WTC11 (cell line): ENCODE data around the gene NHERF2. TPM values are rescaled to one million over a fixed set of nuclear protein-coding genes. Genes with fewer than 3 reads are reported as not detected.

Source experiments
- ATAC-seq: fragments of 200-7000 bp; cut with Tn5 transposase; 2 replicates; pipeline ENCODE4 v1.10.0; 2021; ENCODE audit warnings: mild to moderate bottlenecking, moderate library complexity
- CTCF ChIA-PET: fragments of 300-600 bp; sonication (Branson Sonifier 250); formaldehyde crosslinking; loops from one replicate; lab custom pipeline; 2021; ENCODE audit warnings: antibody characterized with exemption; lab: Charles Lee
- POLR2A ChIA-PET: fragments of 350-600 bp; sonication (Branson Sonifier 250); formaldehyde crosslinking; loops from one replicate; lab custom pipeline; 2021; ENCODE audit warnings: antibody characterized with exemption; lab: Charles Lee
- DNase-seq: peaks from one replicate; pipeline ENCODE4 v3.0.0; 2021; ENCODE audit warnings: low spot score
- H3K27ac Mint-ChIP-seq: 2 replicates; pipeline ENCODE4 v1.8.0; 2021; ENCODE audit warnings: mixed read lengths
- H3K27me3 Mint-ChIP-seq: 2 replicates; pipeline ENCODE4 v1.8.0; 2021; ENCODE audit warnings: low read depth, mild to moderate bottlenecking, moderate library complexity, mixed read lengths
- H3K36me3 Mint-ChIP-seq: 2 replicates; pipeline ENCODE4 v1.8.0; 2021; ENCODE audit warnings: mixed read lengths
- H3K4me1 Mint-ChIP-seq: 2 replicates; pipeline ENCODE4 v1.8.0; 2022; ENCODE audit warnings: mixed read lengths
- H3K4me3 Mint-ChIP-seq: 2 replicates; pipeline ENCODE4 v1.8.0; 2021; ENCODE audit warnings: mild to moderate bottlenecking, moderate library complexity, mixed read lengths
- H3K9me3 Mint-ChIP-seq: 2 replicates; pipeline ENCODE4 v1.8.0; 2021; ENCODE audit warnings: mixed read lengths
- CTCF ChIP-seq: fragments of 200-600 bp; IDR thresholded peaks from 2 replicates; pipeline ENCODE4 v1.8.0; 2022; ENCODE audit warnings: antibody characterized with exemption
- ERG ChIP-seq: fragments of 250-450 bp; sonication (Bioruptor Pico); IDR thresholded peaks from 2 replicates; pipeline ENCODE4 v1.8.0; 2021; ENCODE audit warnings: mild to moderate bottlenecking
- GABPB1 ChIP-seq: sonication (generic); formaldehyde crosslinking; IDR thresholded peaks from 2 replicates; pipeline ENCODE4 v1.8.1; 2023; ENCODE audit warnings: mild to moderate bottlenecking, missing genetic modification reagents
- IRF1 ChIP-seq: sonication (generic); formaldehyde crosslinking; IDR thresholded peaks from 2 replicates; pipeline ENCODE4 v1.8.0; 2023; ENCODE audit warnings: missing genetic modification reagents
- PRDM15 ChIP-seq: sonication (generic); formaldehyde crosslinking; IDR thresholded peaks from 2 replicates; pipeline ENCODE4 v1.8.0; 2022; ENCODE audit warnings: missing genetic modification reagents
- PREB ChIP-seq: sonication (generic); formaldehyde crosslinking; IDR thresholded peaks from 2 replicates; pipeline ENCODE4 v1.8.1; 2022; ENCODE audit warnings: mild to moderate bottlenecking, missing genetic modification reagents, moderate library complexity, borderline replicate concordance
- PRRX2 ChIP-seq: fragments of 250-450 bp; sonication (Bioruptor Pico); IDR thresholded peaks from 2 replicates; pipeline ENCODE4 v1.8.0; 2021; ENCODE audit warnings: mild to moderate bottlenecking
- TCF7 ChIP-seq: sonication (generic); formaldehyde crosslinking; IDR thresholded peaks from 2 replicates; pipeline ENCODE4 v1.8.0; 2022; ENCODE audit warnings: mild to moderate bottlenecking, low read depth, missing genetic modification reagents, moderate library complexity
- TEAD4 ChIP-seq: sonication (generic); formaldehyde crosslinking; IDR thresholded peaks from 2 replicates; pipeline ENCODE4 v1.8.0; 2022; ENCODE audit warnings: mild to moderate bottlenecking, missing genetic modification reagents
- TP53 ChIP-seq: sonication (generic); formaldehyde crosslinking; IDR thresholded peaks from 2 replicates; pipeline ENCODE4 v1.8.1; 2023; ENCODE audit warnings: mild to moderate bottlenecking, missing genetic modification reagents
- ZMAT4 ChIP-seq: fragments of 250-450 bp; sonication (Bioruptor Pico); IDR thresholded peaks from 2 replicates; pipeline ENCODE4 v1.9.0; 2021; ENCODE audit warnings: mild to moderate bottlenecking
- ZNF317 ChIP-seq: sonication (generic); formaldehyde crosslinking; IDR thresholded peaks from 2 replicates; pipeline ENCODE4 v1.8.1; 2023; ENCODE audit warnings: low read depth, mild to moderate bottlenecking, moderate library complexity, missing genetic modification reagents, borderline replicate concordance
- ZSCAN18 ChIP-seq: fragments of 250-450 bp; sonication (Bioruptor Pico); IDR thresholded peaks from 2 replicates; pipeline ENCODE4 v2.1.2; 2022; ENCODE audit warnings: mild to moderate bottlenecking, moderate library complexity
- total RNA-seq: library from RNA; stranded (reverse); gene quantifications from 3 replicates; pipeline ENCODE4 v1.2.3, GENCODE V29; 2021

NHERF2 gene
- total RNA-seq, 1 experiment from 2014 or later: 31.1 TPM

- TF ChIP-seq ZSCAN18 (no peak), CTCF (no peak), ZNF317 (CRISPR knock-in tag) (no peak), ERG (CRISPR knock-in tag) (no peak), PREB (CRISPR knock-in tag) (no peak), TCF7 (no peak), IRF1 (CRISPR knock-in tag) (no peak), TEAD4 (no peak), PRDM15 (no peak), TP53 (no peak), PRRX2 (no peak)
Observed at GRCh38 chr16:2034696-2035430, 8.2 kb downstream of the NHERF2 start (continued).

- ChIA-PET CTCF (interaction anchor here (1.0 to 2.3 kb wide), 4 partner anchors 12 to 105 kb away, joined by 3 to 12 read pairs (median 5); no protein-coding TSS in a partner anchor), POLR2A (no interaction called here)
- no peak overlapping the region for H3K27ac Mint-ChIP-seq
- no peak overlapping the region for H3K4me3 Mint-ChIP-seq
- ATAC-seq (no peak), DNase-seq (no peak)
- peak; percentile 36; the same call in 1 of the 2 replicates for TF ChIP-seq GABPB1 (CRISPR knock-in tag)
- no peak for TF ChIP-seq ZMAT4 (CRISPR knock-in tag)
- no peaks in the 10 kb centered on the region for H3K4me1 Mint-ChIP-seq
- no peaks in the 10 kb centered on the region for H3K27me3 Mint-ChIP-seq
- no peaks in the 10 kb centered on the region for H3K9me3 Mint-ChIP-seq
- H3K36me3 Mint-ChIP-seq: no peaks in the 10 kb centered on the region
Observed at GRCh38 chr16:2035431-2036199, 8.9 kb downstream of the NHERF2 start.
